T-cell (primary cell): ENCODE results near the gene MAT2B. TPM values are rescaled to one million over a fixed set of nuclear protein-coding genes. Genes with fewer than 3 reads are reported as not detected.

Experiments used
- ATAC-seq, 4 experiments: fragments of 200-7000 bp in 3 of 4; fragments of 150-1000 bp in 1 of 4; cut with Tn5 transposase; replicated peaks in 1 of 4; 1 replicate in 3 of 4; 2 replicates in 1 of 4; pipeline ENCODE4 v1.10.0; 2021; ENCODE audit warnings: moderate library complexity in 3 of 4, mild to moderate bottlenecking in 2 of 4, moderate number of reproducible peaks in 1 of 4
- CTCF ChIA-PET, 2 donors: fragments of 300-600 bp; sonication (Branson Sonifier 250); formaldehyde crosslinking; loops; one replicate each; lab custom pipeline; 2022; ENCODE audit warnings: antibody characterized with exemption in 2 of 2; lab: Charles Lee
- POLR2A ChIA-PET, 2 donors: fragments of 300-600 bp; sonication (Branson Sonifier 250); formaldehyde crosslinking; loops; one replicate each; lab custom pipeline; 2022; ENCODE audit warnings: antibody characterized with exemption in 2 of 2; lab: Charles Lee
- DNase-seq, 35 experiments: peaks; one replicate each; pipeline versions ENCODE4 v3.0.0 to v3.0.0-alpha.2; 2013 to 2023
- H3K27ac ChIP-seq: one replicate; pipeline ENCODE4 v1.5.1; 2013; ENCODE audit warnings: low read length
- H3K27me3 ChIP-seq, 2 experiments: replicated peaks in 1 of 2; 1 replicate in 1 of 2; 2 replicates in 1 of 2; pipeline versions ENCODE4 v1.6.1 to v1.7.0; 2013; ENCODE audit warnings: low read length in 1 of 2, mixed read lengths in 1 of 2; ENCODE audit not compliant: control insufficient read depth in 2 of 2, insufficient read depth in 2 of 2; ENCODE audit errors: extremely low read depth in 1 of 2
- H3K36me3 ChIP-seq, 2 donors: 1 replicate in 1 of 2; 2 replicates in 1 of 2; pipeline versions ENCODE4 v1.6.1 to v1.7.0; 2013; ENCODE audit warnings: low read length in 1 of 2; ENCODE audit not compliant: control insufficient read depth in 2 of 2, insufficient read depth in 1 of 2; ENCODE audit errors: extremely low read depth in 1 of 2
- H3K4me1 ChIP-seq, 2 experiments: 1 replicate in 1 of 2; 2 replicates in 1 of 2; pipeline versions ENCODE4 v1.6.1 to v1.7.0; 2013; ENCODE audit warnings: low read length in 2 of 2, mixed read lengths in 1 of 2; ENCODE audit not compliant: insufficient read depth in 2 of 2, control insufficient read depth in 1 of 2; ENCODE audit errors: extremely low read depth in 1 of 2
- H3K4me3 ChIP-seq, 2 donors: 1 replicate in 1 of 2; 2 replicates in 1 of 2; pipeline versions ENCODE4 v1.5.1 to v1.7.0; 2013; ENCODE audit warnings: mild to moderate bottlenecking in 2 of 2, low read length in 1 of 2, moderate library complexity in 1 of 2; ENCODE audit not compliant: control insufficient read depth in 1 of 2; ENCODE audit errors: extremely low read depth in 1 of 2
- H3K9me3 ChIP-seq: 2 replicates; pipeline ENCODE4 v1.7.0; 2013
- H3K27ac Mint-ChIP-seq, 2 donors: one replicate each; pipeline ENCODE4 v1.8.0; 2020 to 2021; ENCODE audit warnings: mild to moderate bottlenecking in 2 of 2, mixed read lengths in 2 of 2
- H3K27me3 Mint-ChIP-seq, 2 donors: one replicate each; pipeline ENCODE4 v1.8.0; 2021 to 2022; ENCODE audit warnings: mixed read lengths in 2 of 2
- H3K36me3 Mint-ChIP-seq: one replicate; pipeline ENCODE4 v1.8.0; 2021; ENCODE audit warnings: mixed read lengths
- H3K4me1 Mint-ChIP-seq, 3 donors: one replicate each; pipeline ENCODE4 v1.8.0; 2020 to 2022; ENCODE audit warnings: mixed read lengths in 3 of 3, mild to moderate bottlenecking in 1 of 3
- H3K4me3 Mint-ChIP-seq, 3 donors: one replicate each; pipeline ENCODE4 v1.8.0; 2020 to 2022; ENCODE audit warnings: mild to moderate bottlenecking in 3 of 3, mixed read lengths in 3 of 3, moderate library complexity in 3 of 3
- H3K9me3 Mint-ChIP-seq, 3 donors: one replicate each; pipeline ENCODE4 v1.8.0; 2020 to 2022; ENCODE audit warnings: mixed read lengths in 3 of 3
- WGBS: methylation state at CpG from one replicate; pipeline ENCODE4 v1.1.5; 2013; ENCODE audit warnings: missing lambda C conversion rate; ENCODE audit not compliant: insufficient coverage; 5-methylcytosine and 5-hydroxymethylcytosine counted together
- total RNA-seq, 35 experiments: library from RNA in 6 of 35; stranded (reverse) in 6 of 35; fragments of 120-200 nt in 1 of 35; gene quantifications; one replicate each; pipeline versions ENCODE4 v1.2.1 to v1.2.4 and lab custom pipeline; 2013 to 2026

Gene MAT2B
- total RNA-seq, 5 donors from 2014 or later (not counting 1 experiment from before 2014, with no cell fraction given) = 62.2 to 131 (median 115) TPM

- H3K4me1 Mint-ChIP-seq = peaks cover 0 to 5% (median 4%) of the 10 kb centered on the region in 3 donors
- H3K36me3 ChIP-seq = no peaks in the 10 kb centered on the region
- no peak overlapping the region for H3K27ac Mint-ChIP-seq
- no peaks in the 10 kb centered on the region for H3K36me3 Mint-ChIP-seq
- DNase-seq = no peak
- WGBS = no CpG with 5 or more reads among the region's 4 CpGs
- H3K4me1 ChIP-seq = no peaks in the 10 kb centered on the region
- H3K27me3 ChIP-seq = peaks cover 0 to 2% of the 10 kb centered on the region in 2 experiments
- H3K27me3 Mint-ChIP-seq = peaks cover 13 to 20% of the 10 kb centered on the region in 2 donors
- no peaks in the 10 kb centered on the region for H3K9me3 Mint-ChIP-seq
- no peak for ATAC-seq
- H3K9me3 ChIP-seq = no peaks in the 10 kb centered on the region
- CTCF ChIA-PET = no interaction called here
- H3K4me3 ChIP-seq = no peak overlapping the region
- POLR2A ChIA-PET = no interaction called here
- H3K27ac ChIP-seq = no peak overlapping the region
- no peak overlapping the region for H3K4me3 Mint-ChIP-seq
Measured at GRCh38 chr5:163544836-163545235, 39.4 kb downstream of the MAT2B start.

- Mint-ChIP-seq H3K27me3 (peaks cover 6 to 17% of the 10 kb centered on the region in 2 donors), H3K9me3 (no peaks in the 10 kb centered on the region), H3K4me1 (peaks cover 0 to 5% (median 4%) of the 10 kb centered on the region in 3 donors), H3K36me3 (no peaks in the 10 kb centered on the region), H3K27ac (no peak overlapping the region), H3K4me3 (no peak overlapping the region)
- no peak for ATAC-seq
- no peak for DNase-seq
- ChIA-PET POLR2A (interaction anchor here in 1 of 2 donors (0.5 kb wide), 1 partner anchor 1889 kb away, joined by 6 read pairs; no protein-coding TSS in a partner anchor), CTCF (interaction anchor here in 1 of 2 donors (0.7 kb wide), 1 partner anchor 75 kb away, joined by 5 read pairs; no protein-coding TSS in a partner anchor)
- Histone ChIP-seq H3K9me3 (no peaks in the 10 kb centered on the region), H3K27me3 (peaks cover 0 to 2% of the 10 kb centered on the region in 2 experiments), H3K4me1 (no peaks in the 10 kb centered on the region), H3K4me3 (no peak overlapping the region), H3K36me3 (no peaks in the 10 kb centered on the region), H3K27ac (no peak overlapping the region)
- no CpG with 5 or more reads among the region's 5 CpGs for WGBS
Measured at GRCh38 chr5:163548649-163549048, 43.2 kb downstream of the MAT2B start.

DNA sequence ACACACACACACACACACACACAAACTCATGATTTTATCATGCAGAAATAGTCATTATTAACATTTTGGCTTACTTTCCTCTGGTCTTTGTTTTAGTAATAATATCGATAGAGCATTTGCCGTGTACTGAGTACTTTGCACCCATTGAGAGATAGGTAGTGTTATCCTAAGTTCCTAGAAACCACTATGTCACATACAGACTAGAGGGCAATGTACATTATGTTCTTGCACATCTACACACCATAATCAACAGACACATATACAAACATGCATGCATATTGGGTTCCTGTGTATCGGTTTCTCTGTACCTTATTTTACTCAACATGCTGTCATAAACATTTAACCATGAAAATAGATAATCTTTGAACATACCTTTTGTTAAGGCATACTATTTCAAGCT, 45.7 kb downstream of the MAT2B start:
- no peak overlapping the region for H3K27ac ChIP-seq
- Mint-ChIP-seq H3K27me3 (peaks cover 16 to 24% of the 10 kb centered on the region in 2 donors), H3K36me3 (no peaks in the 10 kb centered on the region), H3K27ac (no peak overlapping the region), H3K9me3 (no peaks in the 10 kb centered on the region), H3K4me3 (no peak overlapping the region), H3K4me1 (peaks cover 0 to 5% (median 4%) of the 10 kb centered on the region in 3 donors)
- no peaks in the 10 kb centered on the region for H3K27me3 ChIP-seq
- H3K36me3 ChIP-seq = no peaks in the 10 kb centered on the region
- ATAC-seq = no peak
- CTCF ChIA-PET = interaction anchor here in 1 of 2 donors (1.0 kb wide), 1 partner anchor 16 kb away, joined by 3 read pairs; no protein-coding TSS in a partner anchor
- no peaks in the 10 kb centered on the region for H3K9me3 ChIP-seq
- POLR2A ChIA-PET = interaction anchor here in 1 of 2 donors (0.7 kb wide), 1 partner anchor 77 kb away, joined by 3 read pairs; no protein-coding TSS in a partner anchor
- no peaks in the 10 kb centered on the region for H3K4me1 ChIP-seq
- WGBS = no CpG with 5 or more reads among the region's 3 CpGs
- DNase-seq = no peak
- no peak overlapping the region for H3K4me3 ChIP-seq

DNA sequence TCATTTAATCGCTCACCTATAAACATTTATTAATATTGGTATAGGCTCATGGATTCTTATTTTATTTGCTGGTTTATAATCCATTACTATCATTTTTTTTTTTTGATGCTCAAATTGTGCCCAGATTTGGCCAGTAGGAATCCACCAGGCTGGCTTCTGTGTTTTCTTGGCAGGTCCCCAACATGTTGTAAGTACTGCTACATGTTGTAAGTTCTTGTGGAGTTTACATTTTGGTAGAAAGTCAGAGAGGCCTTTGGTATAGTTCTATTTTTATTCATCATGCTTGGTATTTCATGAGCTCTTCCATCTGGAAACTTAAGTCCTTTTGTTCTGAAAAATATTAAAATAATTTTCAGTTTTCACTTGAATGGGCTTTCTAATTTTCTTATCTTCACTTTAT, 47.1 kb downstream of the MAT2B start:
- POLR2A ChIA-PET = interaction anchor here in 1 of 2 donors (0.6 kb wide), 1 partner anchor 16 kb away, joined by 5 read pairs; no protein-coding TSS in a partner anchor
- DNase-seq (no peak), ATAC-seq (no peak)
- Mint-ChIP-seq H3K27me3 (peaks cover 16 to 25% of the 10 kb centered on the region in 2 donors), H3K4me3 (no peak overlapping the region), H3K9me3 (peaks cover 0 to 3% (median 0%) of the 10 kb centered on the region in 3 donors), H3K36me3 (no peaks in the 10 kb centered on the region), H3K4me1 (peaks cover 0 to 5% (median 4%) of the 10 kb centered on the region in 3 donors), H3K27ac (no peak overlapping the region)
- Histone ChIP-seq H3K27me3 (no peaks in the 10 kb centered on the region), H3K27ac (no peak overlapping the region), H3K4me3 (no peak overlapping the region), H3K4me1 (no peaks in the 10 kb centered on the region), H3K36me3 (no peaks in the 10 kb centered on the region), H3K9me3 (no peaks in the 10 kb centered on the region)
- CTCF ChIA-PET = interaction anchor here in 1 of 2 donors (0.6 kb wide), 1 partner anchor 205 kb away, joined by 8 read pairs; no protein-coding TSS in a partner anchor
- WGBS = no CpG with 5 or more reads among the region's 1 CpG

DNA sequence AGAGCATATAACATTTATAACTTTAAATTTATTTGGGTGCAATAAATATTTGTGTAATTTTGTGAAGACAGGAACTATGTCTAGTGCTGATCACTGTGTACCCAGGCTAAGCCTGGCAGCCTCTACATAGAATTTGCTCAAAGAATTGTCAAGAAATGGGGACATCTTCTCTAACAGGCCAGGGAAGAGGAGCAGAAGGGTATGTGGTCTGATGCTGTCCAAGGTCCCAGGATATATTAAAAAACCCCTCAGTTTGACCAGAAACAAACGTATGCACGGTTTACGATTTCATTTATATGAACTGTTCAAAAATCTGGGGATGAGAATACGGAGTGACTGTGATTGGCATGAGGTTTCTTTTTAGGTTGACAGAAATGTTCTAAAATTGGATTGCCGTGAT, 55.9 kb downstream of the MAT2B start:
- H3K9me3 Mint-ChIP-seq = peaks cover 0 to 3% (median 0%) of the 10 kb centered on the region in 3 donors
- POLR2A ChIA-PET = no interaction called here
- no peak overlapping the region for H3K4me3 ChIP-seq
- no peak overlapping the region for H3K4me3 Mint-ChIP-seq
- H3K9me3 ChIP-seq = no peaks in the 10 kb centered on the region
- no peak overlapping the region for H3K27ac ChIP-seq
- DNase-seq (no peak), ATAC-seq (no peak)
- peaks cover 5 to 9% of the 10 kb centered on the region in 2 experiments for H3K4me1 ChIP-seq
- no peaks in the 10 kb centered on the region for H3K36me3 Mint-ChIP-seq
- H3K27me3 Mint-ChIP-seq = peaks cover 42 to 45% of the 10 kb centered on the region in 2 donors
- H3K36me3 ChIP-seq = no peaks in the 10 kb centered on the region
- 90% methylated on average over 2 of the region's 5 CpGs for WGBS
- H3K27ac Mint-ChIP-seq = no peak overlapping the region
- peaks cover 11 to 16% of the 10 kb centered on the region in 2 experiments for H3K27me3 ChIP-seq
- CTCF ChIA-PET = interaction anchor here in 1 of 2 donors (1.2 kb wide), 1 partner anchor 52 kb away, joined by 3 read pairs; no protein-coding TSS in a partner anchor
- peaks cover 14 to 18% (median 18%) of the 10 kb centered on the region in 3 donors for H3K4me1 Mint-ChIP-seq

GRCh38 chr5:163562071-163562470, 56.7 kb downstream of the MAT2B start:
- Histone ChIP-seq H3K27ac (no peak overlapping the region), H3K36me3 (no peaks in the 10 kb centered on the region), H3K9me3 (no peaks in the 10 kb centered on the region), H3K4me3 (no peak overlapping the region), H3K4me1 (peaks cover 6 to 14% of the 10 kb centered on the region in 2 experiments), H3K27me3 (peaks cover 15 to 21% of the 10 kb centered on the region in 2 experiments)
- Mint-ChIP-seq H3K4me1 (peaks cover 21 to 26% (median 24%) of the 10 kb centered on the region in 3 donors), H3K27ac (no peak overlapping the region), H3K36me3 (no peaks in the 10 kb centered on the region), H3K9me3 (no peaks in the 10 kb centered on the region), H3K4me3 (no peak overlapping the region), H3K27me3 (peaks cover 45 to 49% of the 10 kb centered on the region in 2 donors)
- POLR2A ChIA-PET = no interaction called here
- CTCF ChIA-PET = interaction anchor here in 1 of 2 donors (1.0 kb wide), 1 partner anchor 54 kb away, joined by 3 read pairs; no protein-coding TSS in a partner anchor
- 61% methylated on average over 3 of the region's 3 CpGs for WGBS
- DNase-seq (no peak), ATAC-seq (no peak)
